Measurements from ENCODE around the gene KRTAP10-5.
"Not testable (repeated sequence)": the region's sequence is repeated elsewhere in the genome, so short reads cannot be mapped to it uniquely, and the experiment has no call there.

Gene KRTAP10-5

DNA sequence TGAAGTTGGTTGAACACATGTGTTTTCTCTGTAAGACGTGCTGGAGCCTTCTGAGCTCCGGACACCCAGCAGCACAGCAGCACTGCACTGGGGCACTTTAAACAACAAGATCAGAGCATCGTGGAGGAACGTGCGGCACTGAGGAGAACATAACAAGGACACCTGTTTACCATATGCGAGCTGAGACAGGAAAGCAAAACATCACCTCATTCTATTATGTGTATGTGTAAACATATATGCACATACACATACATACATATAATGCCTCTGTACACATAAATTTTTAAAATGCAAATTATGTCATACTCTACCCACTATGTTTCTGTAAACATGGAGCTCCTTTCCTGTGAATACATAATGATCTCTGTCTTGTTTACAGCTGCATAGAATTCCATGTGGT, 15.1 kb upstream of the KRTAP10-5 start:
- FAIRE-seq, result no peak
- no peak for TF ChIP-seq POLR2A (IDR thresholded peaks at IDR 0.05; ENCODE audit: low read depth, low read length)
- no peak for TF ChIP-seq POLR2AphosphoS5 (IDR thresholded peaks at IDR 0.05; ENCODE audit: low read depth, low read length)
- no peak for TF ChIP-seq TAF1 (IDR thresholded peaks at IDR 0.05; ENCODE audit: borderline replicate concordance, low read depth, low read length)

DNA sequence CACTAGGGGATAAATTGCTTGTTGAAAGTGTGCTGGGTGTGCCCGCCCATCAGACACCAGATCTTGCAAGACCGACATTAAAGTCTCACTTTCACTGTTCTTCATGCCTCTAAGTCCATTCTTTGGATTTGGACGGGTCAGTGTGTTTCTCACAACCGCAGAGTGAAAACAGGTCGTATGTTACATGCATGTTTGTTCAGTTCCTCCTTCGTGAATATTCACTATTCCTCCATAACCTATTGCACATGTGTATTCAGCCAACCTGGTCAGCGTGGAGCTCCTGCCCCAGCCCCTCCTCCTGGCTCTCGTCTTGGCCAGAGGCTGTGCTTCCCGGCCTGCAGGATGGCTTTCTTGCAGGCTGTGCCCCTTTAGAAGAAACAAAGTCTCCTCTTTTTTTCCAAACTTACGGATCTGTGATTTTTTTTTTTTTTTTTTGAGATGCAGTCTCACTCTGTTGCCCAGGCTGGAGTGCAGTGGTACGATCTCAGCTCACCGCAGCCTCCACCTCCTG, 14.1 kb upstream of the KRTAP10-5 start:
- TF ChIP-seq POLR2AphosphoS5 (IDR thresholded peaks at IDR 0.05; ENCODE audit: low read depth, low read length), result no peak
- no peak for TF ChIP-seq POLR2A (IDR thresholded peaks at IDR 0.05; ENCODE audit: low read depth, low read length)
- no peak for TF ChIP-seq TAF1 (IDR thresholded peaks at IDR 0.05; ENCODE audit: borderline replicate concordance, low read depth, low read length)
- DNase-seq (ENCODE audit: insufficient read length), result no peak
- FAIRE-seq, result no peak

More for the DNA sequence above, 15.1 kb upstream of the KRTAP10-5 start:
- no peak for DNase-seq (ENCODE audit: insufficient read length)

DNA sequence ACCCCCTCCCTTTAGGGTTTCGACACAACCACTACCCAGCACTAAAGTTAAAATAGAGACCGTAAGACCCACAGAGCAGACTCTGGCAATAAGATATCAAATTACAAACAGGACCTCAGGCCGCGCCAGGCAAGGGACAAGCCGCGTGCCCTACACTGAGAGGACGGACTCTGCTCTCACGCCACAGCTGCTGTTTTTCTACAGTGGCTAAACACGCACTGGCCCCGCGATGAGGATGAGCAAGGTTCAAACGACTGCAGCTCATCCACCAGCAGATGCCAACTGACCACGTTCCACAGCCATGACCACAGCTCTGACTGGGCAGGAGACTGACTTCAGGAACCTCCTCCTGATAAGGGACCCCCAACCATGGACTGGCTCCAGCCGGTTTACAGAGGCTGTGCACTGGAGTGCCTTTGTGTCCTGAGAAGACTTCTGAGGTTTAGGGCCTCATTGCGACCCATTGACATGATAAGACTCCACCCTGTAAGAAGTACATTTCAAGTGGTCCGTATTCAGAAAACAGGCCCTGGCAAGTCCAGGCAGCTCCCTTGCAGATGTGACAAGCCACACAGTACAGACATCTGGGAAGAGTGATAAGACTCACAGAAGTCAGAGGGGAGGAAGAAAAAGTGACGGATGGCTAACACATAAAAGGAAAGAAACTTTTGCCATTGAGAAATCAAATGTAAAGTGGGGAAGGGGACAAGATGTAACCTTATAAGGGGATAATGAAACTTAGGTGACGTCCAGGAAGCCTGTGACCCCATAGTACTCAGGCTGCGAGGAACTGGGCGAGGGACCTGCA, 13.4 kb upstream of the KRTAP10-5 start:
- no peak for DNase-seq (ENCODE audit: insufficient read length)
- TF ChIP-seq POLR2A (IDR thresholded peaks at IDR 0.05; ENCODE audit: low read depth, low read length), result no peak
- no peak for TF ChIP-seq TAF1 (IDR thresholded peaks at IDR 0.05; ENCODE audit: borderline replicate concordance, low read depth, low read length)
- TF ChIP-seq POLR2AphosphoS5 (IDR thresholded peaks at IDR 0.05; ENCODE audit: low read depth, low read length), result no peak
- no peak for FAIRE-seq

DNA sequence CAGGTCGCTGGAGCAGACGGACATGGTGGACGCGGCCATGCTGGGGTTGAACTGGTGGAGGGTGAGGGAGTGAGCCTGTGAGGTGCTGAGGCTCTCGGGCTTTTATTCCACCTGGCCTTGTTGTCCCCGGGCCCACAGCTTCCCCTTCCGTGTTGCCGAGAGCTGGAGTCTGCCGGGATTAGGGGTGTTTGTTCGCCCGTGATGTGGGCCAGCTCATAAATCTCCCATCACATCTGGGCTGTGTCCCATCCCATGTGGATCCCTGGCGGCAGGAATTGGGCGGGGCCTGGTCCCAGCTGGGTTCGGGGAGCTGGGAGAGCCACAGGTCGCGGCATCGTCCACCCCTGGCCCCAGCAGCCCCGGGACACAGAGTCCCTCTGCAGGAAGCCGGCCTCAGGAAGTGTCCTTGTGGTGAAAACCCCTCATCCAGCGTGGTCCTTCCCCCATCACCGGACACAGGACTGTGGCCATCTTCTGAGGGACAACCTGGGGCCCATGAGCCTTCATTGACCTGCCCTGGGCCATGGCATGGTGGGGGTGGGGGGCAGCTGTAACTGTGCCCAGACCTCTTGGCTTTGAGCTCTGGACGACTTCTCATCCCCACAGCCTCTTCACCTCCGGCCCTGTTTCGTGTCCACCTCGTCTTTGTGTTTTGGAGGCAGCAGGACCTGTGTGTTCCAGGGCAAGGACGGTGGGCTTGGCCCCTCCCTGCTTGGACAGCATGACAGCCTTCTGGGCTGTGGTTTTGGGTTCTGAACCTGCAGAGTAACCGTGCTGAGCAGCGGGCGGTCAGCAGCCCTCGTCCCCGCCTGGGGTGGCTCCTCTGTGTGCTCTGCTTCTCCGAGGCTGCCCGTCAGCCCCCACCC, 12.3 kb upstream of the KRTAP10-5 start, which contains the start of gene KRTAP10-6:
TSS of gene KRTAP10-6 (minus strand) at position 60 of the 866 bp plus-strand sequence. CDS start at position 39, 21 bp downstream.
- TF ChIP-seq POLR2AphosphoS5 (IDR thresholded peaks at IDR 0.05; ENCODE audit: low read depth, low read length) (no peak), POLR2A (IDR thresholded peaks at IDR 0.05; ENCODE audit: low read depth, low read length) (no peak), TAF1 (IDR thresholded peaks at IDR 0.05; ENCODE audit: borderline replicate concordance, low read depth, low read length) (no peak)
- DNase-seq (ENCODE audit: insufficient read length) (no peak), FAIRE-seq (no peak)

DNA sequence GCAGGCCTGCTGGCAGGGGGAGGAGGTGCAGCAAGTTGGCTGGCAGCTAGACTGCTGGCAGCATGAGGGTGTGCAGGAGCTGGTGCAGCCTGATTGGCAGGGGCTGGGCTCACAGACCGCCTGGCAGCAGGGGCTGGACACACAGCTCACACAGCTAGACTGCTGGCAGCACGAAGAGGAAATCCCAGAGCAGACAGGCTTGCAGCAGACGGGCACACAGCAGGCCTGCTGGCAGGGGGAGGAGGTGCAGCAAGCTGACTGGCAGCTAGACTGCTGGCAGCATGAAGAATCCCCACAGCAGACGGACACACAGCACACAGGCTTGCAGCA, 11.4 kb upstream of the KRTAP10-5 start:
- not testable (repeated sequence) for DNase-seq (ENCODE audit: insufficient read length); FAIRE-seq

DNA sequence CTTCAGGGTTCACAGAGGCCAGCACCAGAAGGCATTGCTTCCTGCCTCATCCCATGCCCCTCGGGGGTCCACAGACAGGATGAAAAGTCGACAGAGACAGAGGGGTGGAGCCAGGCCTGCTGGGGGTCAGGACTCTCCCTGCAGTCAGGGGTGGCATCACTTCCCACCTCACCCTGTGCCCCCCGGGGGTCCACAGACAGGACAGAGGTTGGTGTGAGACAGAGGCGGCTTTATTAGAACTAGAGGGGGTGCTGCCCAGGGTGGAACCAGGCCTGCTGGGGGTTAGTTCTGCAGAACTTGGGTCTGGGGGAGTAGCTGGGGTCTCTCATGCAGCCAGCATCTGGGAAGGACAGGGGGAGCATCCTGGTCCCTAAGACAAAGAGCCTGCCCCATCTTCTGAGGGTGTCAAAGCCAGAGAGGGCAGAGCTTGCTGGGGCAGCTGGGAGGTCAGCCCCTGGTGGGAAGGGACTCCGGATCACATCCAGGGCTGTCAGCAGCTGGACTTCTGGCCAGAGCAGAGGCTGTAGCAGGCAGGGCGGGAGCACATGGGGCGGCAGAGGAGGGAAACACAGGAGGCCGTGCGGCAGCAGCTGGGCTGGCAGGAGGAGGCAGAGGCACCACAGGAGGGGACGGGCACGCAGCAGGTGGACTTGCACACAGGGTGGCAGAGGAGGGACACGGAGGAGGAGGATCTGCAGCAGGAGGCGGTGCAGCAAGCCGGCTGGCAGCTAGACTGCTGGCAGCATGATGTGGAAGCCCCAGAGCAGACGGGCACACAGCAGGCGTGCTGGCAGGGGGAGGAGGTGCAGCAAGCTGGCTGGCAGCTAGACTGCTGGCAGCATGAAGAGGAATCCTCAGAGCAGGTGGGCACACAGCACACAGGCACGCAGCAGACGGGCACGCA, 10.7 kb upstream of the KRTAP10-5 start:
- FAIRE-seq; DNase-seq (ENCODE audit: insufficient read length): not testable (repeated sequence)

DNA sequence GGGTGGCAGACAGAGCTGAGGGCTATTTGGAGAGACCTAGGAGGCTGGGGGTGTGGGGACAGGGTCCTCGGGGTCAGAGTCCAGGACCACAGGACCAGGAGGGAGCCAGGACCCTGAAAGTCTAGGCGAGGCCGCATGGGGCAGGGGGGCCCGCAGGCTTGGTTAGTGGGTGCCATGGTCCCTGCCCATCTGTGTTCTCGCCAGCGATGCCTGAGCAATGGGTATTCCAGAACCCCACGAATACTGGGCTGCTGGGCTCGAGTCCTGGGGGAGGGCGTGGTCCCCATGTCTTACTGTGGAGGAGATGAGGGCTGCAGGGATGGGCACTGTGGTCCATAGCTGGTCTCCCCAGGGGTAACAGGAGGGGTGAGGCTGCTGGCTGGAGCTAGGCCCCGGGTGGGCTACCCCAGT, 9.9 kb upstream of the KRTAP10-5 start:
- FAIRE-seq (no peak), DNase-seq (ENCODE audit: insufficient read length) (no peak)
- no peak for TF ChIP-seq POLR2AphosphoS5 (IDR thresholded peaks at IDR 0.05; ENCODE audit: low read depth, low read length)
- no peak for TF ChIP-seq POLR2A (IDR thresholded peaks at IDR 0.05; ENCODE audit: low read depth, low read length)
- no peak for TF ChIP-seq TAF1 (IDR thresholded peaks at IDR 0.05; ENCODE audit: borderline replicate concordance, low read depth, low read length)

DNA sequence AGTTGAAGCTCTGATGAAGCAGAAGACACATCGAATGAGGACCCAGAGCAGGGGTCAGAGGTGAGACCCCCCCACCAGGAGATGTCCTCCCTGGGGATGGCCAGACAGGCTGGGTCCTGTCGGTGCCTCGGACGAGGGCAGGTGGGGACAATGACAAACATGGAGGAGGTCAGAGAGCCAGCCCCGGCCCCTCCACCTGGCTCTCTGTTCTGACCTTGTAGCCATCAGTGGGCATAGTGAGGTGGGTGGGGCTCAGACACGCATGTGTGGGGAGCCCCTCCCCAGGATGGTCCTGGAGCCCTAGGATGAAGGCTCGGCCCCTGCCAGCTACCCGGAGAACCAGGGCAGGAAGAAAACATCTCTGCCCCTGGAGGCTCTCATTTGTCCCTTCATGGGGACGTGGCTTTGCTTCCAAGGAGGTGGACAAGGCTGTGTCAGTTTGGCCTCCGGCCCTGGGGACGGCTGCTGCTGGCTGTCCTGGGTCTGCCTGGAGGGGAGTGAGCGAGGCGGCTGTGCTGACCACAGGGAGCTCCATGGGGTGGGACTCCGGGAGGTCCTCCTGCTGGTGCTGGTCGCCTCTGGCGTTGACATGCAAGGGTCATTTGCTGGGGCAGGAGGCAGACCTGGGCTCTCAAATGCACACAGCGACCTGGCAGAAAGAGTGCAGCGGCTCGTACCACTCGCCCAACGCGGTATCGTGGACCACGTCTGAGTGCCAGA, 9.3 kb upstream of the KRTAP10-5 start:
- no peak for FAIRE-seq
- DNase-seq (ENCODE audit: insufficient read length), result no peak
- TF ChIP-seq POLR2AphosphoS5 (IDR thresholded peaks at IDR 0.05; ENCODE audit: low read depth, low read length) (no peak), TAF1 (IDR thresholded peaks at IDR 0.05; ENCODE audit: borderline replicate concordance, low read depth, low read length) (no peak), POLR2A (IDR thresholded peaks at IDR 0.05; ENCODE audit: low read depth, low read length) (no peak)

DNA sequence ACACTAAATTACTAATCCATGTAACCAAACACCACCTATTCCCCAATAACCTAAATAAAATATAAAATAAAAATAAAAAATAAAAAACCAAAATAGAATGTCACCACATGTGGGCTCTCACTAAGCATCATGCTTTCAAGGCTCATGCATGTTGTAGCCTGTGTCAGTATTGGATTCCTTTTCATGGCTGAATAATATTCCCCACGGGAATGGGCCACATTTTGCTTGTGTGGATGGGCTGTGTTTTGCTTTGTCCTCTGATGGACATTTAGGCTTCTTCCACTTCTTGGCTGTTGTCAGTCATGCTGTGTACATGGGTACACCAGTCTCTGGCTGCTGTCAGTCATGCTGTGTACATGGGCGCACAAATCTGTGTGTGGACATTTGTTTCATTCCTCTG, 8.7 kb upstream of the KRTAP10-5 start:
- TF ChIP-seq POLR2AphosphoS5 (IDR thresholded peaks at IDR 0.05; ENCODE audit: low read depth, low read length) (no peak), TAF1 (IDR thresholded peaks at IDR 0.05; ENCODE audit: borderline replicate concordance, low read depth, low read length) (no peak), POLR2A (IDR thresholded peaks at IDR 0.05; ENCODE audit: low read depth, low read length) (no peak)
- DNase-seq (ENCODE audit: insufficient read length), result no peak
- FAIRE-seq, result no peak

DNA sequence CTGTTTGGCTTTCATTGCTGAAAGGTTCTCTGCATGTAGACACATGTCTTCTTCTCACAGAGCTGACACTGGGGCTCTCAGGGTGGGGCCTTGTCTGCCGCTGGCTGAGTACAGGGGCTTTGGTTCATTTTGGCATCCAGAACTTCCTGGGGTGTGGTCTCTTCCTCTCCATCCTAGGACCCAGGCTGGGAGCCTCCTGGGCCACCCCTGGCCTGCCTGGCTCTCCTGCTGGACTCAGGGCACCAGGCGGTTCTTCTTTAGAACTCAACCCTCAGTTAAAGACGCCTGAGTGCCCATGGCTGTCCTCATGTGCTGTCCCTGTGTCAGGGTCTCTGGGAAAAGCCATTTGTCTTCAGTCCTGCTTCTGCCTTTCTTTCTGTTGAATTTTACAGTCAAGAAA, 5.5 kb upstream of the KRTAP10-5 start:
- FAIRE-seq (no peak), DNase-seq (ENCODE audit: insufficient read length) (no peak)
- TF ChIP-seq POLR2A (IDR thresholded peaks at IDR 0.05; ENCODE audit: low read depth, low read length) (no peak), POLR2AphosphoS5 (IDR thresholded peaks at IDR 0.05; ENCODE audit: low read depth, low read length) (no peak), TAF1 (IDR thresholded peaks at IDR 0.05; ENCODE audit: borderline replicate concordance, low read depth, low read length) (no peak)

DNA sequence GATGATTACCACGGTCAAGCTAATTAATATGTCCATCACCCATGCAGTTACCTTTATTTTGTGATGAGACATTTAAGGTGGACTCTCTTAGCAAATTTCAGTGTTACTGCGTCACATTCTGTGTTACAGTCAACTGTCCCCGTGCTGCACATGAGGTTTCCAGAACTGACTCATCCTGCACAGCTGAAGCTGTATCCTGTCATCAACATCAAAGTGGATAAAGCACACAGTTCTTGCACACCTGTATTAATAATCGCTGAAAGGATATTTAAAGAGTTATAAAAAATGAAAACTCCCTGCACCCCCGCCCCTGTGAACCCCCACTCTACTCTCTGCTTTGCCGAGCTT, 3.4 kb upstream of the KRTAP10-5 start:
- TF ChIP-seq TAF1 (IDR thresholded peaks at IDR 0.05; ENCODE audit: borderline replicate concordance, low read depth, low read length) (no peak), POLR2AphosphoS5 (IDR thresholded peaks at IDR 0.05; ENCODE audit: low read depth, low read length) (no peak), POLR2A (IDR thresholded peaks at IDR 0.05; ENCODE audit: low read depth, low read length) (no peak)
- DNase-seq (ENCODE audit: insufficient read length) (no peak), FAIRE-seq (no peak)

All from GM12892 (cell line).